ENCODE data around the gene MT2A.

DNA sequence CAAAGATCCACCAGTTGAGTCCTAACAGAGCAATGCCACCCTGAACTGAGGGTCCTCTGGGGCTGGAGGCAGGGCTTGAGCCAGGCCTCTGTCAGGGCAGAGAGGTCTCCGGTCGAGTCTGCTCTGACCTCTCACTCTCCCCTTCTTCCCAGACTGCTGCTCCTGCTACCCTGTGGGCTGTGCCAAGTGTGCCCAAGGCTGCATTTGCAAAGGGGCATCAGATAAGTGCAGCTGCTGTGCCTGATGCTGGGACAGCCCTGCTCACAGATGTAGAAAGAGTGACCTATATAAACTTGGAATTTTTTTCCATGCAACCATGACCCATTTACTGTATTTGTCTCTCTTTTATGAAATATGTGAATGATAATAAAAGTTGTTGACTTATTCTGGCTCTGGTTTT, 40.9 kb downstream of the MT2A start:
- TF ChIP-seq, protein P1, sequence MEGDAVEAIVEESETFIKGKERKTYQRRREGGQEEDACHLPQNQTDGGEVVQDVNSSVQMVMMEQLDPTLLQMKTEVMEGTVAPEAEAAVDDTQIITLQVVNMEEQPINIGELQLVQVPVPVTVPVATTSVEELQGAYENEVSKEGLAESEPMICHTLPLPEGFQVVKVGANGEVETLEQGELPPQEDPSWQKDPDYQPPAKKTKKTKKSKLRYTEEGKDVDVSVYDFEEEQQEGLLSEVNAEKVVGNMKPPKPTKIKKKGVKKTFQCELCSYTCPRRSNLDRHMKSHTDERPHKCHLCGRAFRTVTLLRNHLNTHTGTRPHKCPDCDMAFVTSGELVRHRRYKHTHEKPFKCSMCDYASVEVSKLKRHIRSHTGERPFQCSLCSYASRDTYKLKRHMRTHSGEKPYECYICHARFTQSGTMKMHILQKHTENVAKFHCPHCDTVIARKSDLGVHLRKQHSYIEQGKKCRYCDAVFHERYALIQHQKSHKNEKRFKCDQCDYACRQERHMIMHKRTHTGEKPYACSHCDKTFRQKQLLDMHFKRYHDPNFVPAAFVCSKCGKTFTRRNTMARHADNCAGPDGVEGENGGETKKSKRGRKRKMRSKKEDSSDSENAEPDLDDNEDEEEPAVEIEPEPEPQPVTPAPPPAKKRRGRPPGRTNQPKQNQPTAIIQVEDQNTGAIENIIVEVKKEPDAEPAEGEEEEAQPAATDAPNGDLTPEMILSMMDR (IDR thresholded peaks at IDR 0.05), result no peak
- no peak for TF ChIP-seq POLR2A (IDR thresholded peaks at IDR 0.05)
